HG03354 (cell line): ENCODE measurements around the gene TNS1.

Source experiments
- ATAC-seq: cut with Tn5 transposase; IDR thresholded peaks from one replicate; pipeline ENCODE4 v1.9.1; 2021; ENCODE audit warnings: mild to moderate bottlenecking; ENCODE audit not compliant: unreplicated experiment, poor library complexity, severe bottlenecking

TNS1 gene

DNA sequence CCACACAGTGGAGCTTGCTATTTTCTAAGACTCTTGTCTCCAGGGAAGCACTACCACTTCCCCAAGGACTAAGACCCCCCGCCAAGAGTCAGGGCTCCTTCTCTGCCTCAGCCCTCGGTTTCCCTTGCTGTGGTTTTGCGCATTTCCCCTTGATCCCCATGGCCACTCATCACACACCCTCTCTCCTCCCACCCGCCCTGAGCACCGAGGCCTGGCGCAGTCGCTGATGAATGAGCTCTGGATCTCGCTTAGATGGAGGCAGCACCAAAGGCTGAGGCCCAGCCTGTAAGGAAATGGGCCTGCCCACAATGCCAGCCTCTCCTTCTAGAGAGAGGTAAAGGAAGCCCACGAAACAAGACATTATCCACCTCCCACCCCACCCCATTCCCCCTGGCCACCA lies 96.9 kb downstream of the TNS1 start:
- ATAC-seq = no peak

DNA sequence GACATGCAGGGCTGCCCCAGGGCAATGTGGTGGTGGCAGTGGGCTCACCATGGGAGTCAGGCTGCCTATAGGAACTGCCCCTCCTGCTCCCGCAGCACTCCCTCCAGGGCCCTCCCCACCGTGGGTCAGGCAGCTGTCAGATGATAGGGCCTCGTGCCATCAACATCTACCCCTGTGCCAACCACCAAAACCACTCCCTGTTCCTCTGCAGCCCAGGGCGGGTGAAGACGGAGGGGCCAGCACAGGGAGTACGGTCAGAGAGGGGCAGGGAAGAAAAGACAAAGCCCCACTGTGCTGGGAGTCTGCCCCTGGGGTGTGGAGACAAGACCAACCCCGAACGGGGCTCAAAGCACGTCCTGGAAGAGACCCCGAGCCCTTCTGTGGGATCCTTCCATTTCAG lies 97.4 kb downstream of the TNS1 start:
- no peak for ATAC-seq

DNA sequence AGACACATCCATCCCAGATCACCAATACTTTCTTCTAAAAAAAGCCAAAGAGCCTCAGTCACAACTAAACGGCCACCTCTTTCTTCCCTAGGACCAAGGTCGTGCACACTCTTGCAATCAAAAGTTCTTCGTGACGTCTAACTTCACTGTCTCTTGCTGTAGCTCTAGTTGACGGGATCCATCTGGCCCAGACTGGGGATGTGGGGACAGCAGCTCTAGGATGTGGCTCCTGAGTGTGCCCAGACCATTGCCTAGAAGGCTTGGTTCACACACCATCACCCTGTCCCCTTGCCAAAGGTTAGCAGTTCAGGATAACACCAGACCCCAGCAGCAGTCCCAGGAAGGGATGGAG lies 98.2 kb downstream of the TNS1 start:
- ATAC-seq = no peak

DNA sequence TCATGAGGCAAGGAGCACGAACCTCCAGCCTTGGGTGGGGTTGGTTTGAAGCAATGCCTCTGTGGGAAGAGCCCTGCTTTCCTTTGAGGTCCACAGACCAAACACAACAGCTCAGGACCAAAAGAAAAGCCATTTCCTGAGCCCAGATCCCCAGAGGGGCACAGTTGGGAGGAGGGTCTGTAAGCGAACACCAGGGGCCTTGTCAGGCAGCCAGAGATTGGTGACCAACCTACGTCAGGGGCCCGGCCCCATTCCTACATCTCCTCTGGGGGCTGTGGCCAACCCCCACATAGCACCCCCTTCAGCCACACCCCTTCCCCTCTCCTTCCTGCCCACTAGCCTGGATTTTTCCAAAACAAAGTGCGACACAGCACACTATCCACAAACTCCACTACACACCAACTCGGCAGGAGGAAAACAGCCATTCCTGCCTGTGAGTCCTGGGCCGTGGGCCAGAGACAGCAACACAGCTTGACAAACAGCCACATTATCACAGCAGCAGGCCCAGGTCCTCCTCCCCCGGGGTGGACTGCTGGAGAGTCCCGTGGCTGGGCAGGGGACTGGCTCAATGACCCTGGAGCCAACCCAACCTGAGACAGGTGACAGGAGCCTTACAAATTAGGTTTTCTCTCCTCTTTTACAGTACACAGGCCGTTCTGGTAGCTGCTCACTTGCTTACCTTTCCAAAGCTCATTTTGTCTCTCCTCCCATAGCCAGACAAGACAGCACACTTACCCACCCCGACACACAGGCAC lies 98.8 kb downstream of the TNS1 start:
- no peak for ATAC-seq

DNA sequence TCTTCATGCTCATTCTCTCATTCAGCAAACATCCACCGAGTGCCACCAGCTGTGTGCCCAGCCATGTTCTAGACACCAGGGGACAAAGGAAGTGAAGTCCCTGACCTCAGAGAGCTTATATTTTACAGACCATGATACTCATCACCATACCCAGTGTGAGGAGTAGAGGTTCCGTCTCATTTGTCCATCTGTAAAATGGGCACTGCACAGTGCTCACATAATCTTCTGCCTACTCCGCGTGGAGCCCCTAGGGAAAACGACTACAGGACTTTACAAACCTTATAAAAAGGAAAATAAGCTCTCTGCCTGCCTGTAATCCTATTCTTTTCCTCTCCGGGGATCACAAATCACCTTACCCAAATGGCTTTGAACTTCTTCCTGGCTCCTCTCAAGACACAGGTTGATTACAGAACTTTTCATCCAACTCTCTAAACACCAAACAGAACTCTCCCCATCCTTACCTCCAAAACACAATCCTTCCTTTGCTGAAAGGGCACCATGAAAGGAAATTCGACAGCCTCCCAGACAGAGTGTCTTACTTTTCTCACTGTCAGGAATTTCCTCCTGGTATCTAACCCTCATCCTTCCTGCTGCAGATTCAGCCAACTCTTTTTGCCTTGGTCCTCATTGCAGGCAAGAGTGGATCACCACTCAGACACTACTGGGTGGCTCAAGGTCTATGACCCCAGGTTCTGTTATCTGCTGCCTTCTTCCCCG lies 99.5 kb downstream of the TNS1 start:
- ATAC-seq = no peak

DNA sequence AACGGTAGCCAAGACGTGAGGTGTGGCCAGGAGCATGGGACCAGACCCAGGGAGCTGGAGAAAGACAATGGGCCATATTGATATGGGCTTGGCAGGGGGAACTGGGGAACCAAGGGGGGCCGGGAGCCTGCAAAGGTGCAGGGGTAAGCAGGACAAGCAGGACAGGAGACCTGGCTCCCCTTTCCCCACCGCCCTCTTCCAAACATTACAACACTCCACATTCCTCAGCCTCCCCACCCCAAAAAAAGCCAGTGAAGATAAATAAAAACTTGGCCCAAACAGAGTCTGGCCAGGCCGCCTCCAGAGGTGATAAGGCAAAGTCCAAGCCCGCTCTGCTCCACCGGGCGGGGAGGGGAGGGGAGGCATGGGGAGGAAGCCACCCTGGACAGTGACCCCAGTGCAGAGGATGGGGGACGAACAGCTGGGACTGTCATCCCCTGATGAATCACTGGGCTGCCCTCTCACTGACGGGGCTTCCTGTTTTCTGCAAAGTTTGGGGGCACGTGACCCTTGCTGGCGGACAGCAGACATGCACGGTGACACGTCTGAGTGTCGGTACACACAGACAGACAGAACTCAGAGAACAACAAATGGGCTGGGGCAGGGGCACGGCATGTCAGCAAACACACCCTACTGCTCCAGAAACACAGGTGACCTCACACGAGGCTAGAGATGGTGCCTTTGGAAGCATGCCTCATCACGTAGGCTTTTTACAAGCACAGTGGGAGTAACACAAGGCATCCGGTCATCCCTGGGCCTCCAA lies 100.2 kb downstream of the TNS1 start:
- ATAC-seq = no peak

DNA sequence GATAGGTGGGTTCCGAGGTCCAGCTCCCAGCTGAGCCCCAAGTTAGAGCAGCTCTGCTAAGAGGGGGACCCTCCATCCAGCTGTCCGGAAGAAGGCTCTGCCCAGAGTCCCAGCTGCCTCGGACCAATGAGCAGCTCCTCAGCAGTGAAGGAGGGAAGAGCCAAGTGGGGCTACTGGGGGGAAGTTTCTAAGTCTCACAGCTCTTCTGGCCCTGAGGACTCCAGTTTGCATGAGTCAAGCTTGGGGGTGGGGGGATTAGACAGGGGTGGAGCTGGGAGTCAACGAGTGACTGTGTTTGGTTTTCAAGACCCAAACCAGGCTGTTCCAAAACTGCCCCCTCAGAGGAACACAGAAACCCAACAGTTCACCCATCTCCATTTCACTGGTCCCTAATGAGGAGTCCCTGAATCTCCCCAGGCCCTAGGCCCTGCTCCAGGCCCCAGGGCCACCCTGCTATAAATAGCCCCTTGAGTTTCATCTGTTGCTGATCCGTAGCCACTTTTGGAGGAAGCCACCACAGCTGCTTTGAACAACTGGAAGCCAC lies 100.9 kb downstream of the TNS1 start:
- ATAC-seq = no peak

DNA sequence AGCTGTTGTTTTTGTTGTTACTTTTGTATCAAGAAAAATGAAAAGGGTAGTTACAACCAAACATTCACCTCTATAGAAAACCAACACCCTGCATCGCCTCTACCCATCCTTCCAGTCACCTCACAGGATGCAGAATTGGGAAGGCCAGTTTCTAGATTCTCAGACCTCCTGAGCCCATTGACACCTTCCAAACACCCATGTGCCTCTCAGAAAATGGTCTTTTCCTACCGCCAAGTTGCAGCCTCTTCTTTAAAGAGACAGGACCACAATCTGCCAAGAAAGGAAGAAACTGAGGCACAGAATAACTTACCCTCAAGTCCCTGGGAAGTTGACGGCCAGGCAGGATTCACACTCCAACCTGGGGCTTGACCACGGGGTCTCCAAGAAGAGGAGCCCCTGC lies 101.4 kb downstream of the TNS1 start:
- ATAC-seq = no peak

DNA sequence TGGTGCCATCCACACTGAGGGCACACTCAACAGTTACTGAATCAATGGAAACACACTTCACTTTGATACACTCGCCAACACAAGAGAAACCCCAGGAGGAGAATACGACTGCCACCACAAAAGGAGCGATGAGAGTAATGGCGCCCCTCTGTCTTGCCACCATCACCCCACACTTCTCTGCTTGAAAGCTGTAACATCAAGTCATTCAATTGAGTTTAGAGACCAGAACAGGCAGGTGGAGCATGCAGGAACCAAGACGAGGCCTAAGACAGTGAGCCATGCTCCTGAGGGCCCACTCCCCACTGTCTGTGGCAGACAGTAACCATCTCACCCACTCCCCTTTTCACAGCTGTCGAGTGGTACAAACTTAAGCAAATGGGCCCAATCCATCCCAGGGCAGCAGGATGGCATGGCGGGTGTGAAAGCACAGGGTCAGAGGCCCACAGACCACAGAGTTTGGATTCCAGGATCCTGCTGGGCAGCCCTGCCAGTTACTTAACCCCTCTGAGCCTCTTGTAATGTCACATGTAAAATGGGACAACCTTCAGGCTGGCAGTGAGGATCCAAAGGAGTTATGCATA lies 101.9 kb downstream of the TNS1 start:
- no peak for ATAC-seq

DNA sequence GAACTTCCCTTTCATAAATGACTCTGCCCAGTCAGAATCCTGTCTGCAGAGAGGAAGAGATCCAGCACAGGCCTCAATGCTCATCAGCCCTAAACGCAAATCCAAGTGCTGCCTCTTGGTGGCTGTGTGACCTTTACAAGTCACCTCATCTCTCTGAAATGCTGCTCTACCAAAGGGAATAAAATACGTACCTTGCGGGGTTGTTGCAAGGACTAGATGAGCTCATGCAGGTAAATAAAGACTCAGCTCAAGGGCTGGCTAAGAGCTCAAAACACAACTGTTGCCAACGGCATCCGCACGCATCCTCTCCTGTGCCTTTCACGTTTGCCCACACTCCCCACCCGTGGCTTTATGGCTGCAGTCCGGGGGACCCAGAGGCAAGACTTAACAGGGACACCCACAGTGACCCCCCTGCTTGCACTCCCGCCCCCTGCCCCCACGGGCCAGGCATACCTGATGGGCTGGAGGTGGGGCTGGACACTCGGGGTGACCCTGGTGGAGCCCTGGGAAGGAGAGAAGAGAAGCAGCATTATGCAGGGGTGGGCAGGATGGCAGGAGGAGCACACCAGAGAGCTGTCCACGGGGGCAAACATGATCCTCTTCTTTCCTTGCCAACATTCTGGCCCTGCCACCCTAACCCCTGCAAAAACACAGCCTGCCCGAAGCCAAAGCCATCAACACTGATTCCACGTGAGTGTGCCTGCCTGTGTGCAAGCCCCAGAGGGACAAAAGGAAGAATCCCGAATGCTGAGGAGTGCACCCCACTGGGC lies 102.6 kb downstream of the TNS1 start:
- ATAC-seq = no peak

DNA sequence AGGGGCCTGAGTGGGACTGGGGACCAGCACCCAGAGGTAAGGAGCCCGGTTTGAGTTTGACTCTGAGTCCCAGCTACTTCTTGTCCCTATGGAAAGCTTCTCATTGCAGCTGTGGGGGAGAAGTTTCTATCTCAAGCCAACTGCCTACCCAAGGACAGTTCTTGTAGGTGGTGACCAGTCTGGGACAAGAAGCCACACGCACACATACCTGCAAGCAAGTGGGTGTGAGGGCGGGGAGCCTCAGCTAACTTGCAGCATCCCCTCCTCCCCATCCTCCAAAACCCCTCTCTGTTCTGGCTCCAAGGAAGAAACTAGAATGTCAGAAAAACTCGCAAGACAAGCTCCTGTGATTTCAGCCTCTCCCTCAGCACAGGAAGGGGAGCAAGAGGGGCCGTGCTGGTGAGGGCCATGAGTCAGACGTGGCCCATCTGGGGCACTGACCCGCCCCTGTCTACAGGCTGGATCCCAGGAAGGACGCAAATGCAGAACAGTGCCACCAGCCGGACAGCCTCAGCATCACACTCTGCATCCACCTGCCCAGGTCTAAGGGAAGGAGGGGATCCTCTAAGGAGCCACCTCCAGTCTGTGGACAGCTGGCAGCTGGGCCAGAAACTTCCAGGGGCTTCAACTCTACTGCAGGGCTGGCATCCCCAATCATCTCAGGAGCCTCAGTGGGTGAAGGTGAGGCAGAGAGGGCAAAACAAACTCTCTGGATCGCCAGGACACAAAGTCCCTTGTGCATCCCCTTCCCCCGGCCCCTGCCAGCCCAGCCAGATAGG lies 103.4 kb downstream of the TNS1 start:
- ATAC-seq = no peak

DNA sequence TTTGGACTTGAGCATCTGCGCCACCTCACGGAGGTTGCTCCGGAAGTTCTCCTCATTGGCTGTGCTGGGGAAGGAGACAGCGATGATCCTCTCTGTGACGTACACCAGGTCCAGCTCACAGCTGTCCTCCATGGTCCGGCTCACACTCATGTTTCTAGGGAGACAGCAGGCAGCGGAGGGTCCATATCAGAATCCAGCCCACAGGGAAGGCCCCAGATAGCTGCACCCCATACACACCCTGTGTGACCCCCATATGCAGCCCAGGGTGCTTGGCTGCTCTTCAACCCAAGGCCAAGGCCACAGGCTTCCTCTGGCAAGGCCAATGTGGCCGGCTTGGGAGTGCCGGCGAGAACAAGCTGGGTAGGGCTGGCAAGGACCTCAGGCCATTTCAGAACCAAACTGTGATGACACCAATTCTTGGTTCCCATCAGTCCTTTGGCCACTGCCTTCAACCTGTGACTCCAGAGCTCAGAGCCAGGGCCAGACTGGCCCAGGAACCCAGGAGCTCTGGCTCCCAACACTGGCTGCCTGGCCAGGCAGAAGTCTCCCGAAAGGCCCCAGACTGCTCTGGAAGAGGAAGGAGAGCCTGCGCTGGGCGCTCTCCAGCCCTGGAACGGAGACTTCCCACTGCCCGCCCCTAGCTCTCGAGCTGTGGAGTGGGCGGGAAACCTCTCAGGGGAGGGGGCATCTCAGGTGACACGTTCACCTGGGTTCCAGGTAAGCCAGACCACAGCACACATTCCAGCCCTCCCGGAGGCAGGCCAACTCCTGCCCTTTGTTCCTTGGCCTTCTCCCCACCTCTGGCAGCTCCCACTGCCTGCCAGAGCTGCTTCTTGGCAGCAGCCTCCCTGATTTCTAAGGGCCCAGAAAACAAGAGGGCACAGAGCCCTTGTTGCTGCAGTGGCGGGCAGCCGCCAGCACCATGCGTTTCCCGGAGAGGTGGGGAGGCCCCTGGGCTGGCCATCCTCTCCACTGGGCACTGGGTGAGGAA lies 104.7 kb downstream of the TNS1 start:
- ATAC-seq = no peak

DNA sequence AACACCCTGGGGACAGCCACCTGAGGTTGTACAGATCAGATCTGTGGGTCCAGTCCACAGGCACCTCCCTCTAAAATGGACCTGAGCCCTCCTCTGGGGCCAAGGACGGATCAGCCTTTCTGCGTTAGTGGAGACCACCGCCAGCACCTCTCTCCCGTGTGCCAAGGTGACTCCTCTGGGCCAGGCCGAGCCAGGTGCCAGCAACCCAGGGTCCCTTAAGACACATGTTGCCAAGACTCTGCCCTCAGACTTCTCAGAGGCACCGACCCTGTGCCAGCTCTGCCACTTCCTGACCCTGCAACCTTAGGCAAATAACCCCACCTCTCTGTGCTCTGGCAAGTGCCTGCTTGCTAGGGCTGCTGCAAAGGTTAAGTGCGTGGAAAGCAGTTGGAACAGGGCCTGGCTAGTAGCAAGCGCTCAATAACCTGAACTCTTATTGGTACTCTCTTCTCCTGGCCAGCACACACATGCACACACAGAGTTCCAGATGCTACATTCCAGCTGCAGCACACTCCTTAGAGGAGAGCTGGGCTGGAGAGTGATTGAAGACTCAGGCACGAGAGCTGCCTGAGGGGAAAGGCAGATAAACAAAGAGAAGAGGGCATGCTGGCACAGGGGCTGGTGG lies 105.6 kb downstream of the TNS1 start:
- ATAC-seq = no peak

DNA sequence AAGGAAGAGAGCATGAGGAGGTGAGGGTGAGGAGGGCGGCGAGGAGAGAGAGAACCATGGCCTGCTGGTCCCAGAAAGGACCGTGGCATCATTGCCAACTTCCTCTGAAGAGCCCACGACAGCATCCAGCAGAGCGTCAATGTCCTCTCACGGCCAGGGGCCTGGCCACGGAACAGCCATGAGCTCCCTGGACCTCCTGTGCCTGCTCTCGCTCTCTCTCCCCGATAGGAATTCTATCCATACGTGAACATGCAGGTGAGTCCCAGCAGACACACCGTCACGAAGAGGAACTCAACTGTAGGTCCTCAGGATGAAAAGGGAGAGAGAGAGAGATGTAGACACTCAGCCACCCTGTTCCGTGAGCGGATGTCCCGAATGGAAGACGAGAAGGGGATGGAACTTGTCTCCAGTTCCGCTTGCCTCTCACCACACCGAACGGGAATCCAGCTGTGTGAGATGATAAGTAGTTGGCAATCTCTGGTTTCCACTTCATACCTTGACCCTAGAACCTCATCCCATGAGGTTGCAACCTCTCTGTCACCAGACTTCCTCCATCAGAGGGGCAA lies 107.6 kb downstream of the TNS1 start:
- no peak for ATAC-seq

DNA sequence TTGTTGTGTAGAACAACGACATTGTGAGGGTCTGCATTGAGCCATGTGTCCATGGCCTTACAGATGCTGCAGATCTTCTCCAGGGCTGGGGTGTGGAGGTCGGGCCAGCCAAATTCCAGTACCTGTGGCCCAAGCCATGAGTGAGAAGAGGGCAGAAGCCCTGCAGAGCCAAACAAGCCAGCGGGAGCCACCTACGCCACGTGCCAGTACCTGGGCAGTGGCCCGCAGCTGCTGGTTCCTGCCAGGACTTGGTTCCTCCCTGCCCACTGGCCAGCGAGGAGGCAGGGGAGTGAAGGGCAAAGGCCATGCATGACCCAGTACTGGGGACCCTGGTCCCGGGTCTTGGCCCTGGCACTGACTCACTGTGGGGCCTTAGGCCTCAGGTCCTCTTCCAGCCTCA lies 109.4 kb downstream of the TNS1 start:
- no peak for ATAC-seq

DNA sequence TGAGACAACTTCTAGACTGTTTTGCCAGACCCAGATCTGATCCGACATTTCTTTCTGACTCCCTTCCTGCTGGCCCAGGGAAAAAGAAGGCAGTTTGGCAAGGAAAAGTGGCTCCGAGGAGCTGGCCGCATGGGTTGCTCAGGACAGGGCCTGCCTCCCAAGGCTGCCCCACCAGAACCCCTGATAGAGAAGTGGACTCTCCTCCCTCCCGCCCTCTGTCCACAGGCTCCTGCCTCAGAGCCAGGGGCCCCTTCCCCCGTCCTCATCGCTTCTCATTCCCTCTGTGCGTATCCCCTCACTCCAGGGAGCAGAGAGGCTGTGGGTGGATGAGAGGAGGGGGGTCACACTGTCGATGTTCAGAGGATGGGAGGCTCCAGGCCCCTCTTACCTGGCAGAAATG lies 110.2 kb downstream of the TNS1 start:
- no peak for ATAC-seq

DNA sequence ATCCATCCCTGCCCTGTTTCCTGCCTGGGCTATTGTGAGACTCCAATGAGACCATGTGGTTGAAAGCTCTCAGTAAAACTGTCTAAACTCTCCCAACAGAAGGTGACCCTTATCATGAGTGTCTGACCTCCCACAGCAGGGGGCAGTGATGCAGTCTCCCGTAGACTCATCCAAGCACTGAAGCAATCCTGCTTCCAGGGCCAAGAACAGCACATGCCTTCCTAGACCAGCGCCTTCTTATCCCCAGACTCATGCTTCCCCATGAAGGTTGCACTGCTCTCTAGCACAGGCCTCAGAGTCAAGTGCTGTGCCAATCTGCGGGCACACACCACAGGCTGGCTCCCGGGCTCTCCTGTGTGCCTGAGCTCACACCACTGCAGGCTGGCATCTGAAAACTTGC lies 112.3 kb downstream of the TNS1 start:
- ATAC-seq = no peak
